Left lobe of liver (tissue), 2 donors: ENCODE results near the gene CDHR2. TPM values are rescaled to one million over a fixed set of nuclear protein-coding genes. Genes with fewer than 3 reads are reported as not detected.
A peak's percentile ranks its signal among the peaks of the same experiment; 100 is the strongest.

Experiments
- ATAC-seq: fragments of 200-7000 bp; cut with Tn5 transposase; one replicate; pipeline ENCODE4 v1.9.1; 2020; ENCODE audit warnings: mild to moderate bottlenecking, moderate library complexity
- DNase-seq: peaks from one replicate; pipeline ENCODE4 v3.0.0-alpha.2; 2020; ENCODE audit warnings: low spot score
- total RNA-seq: library from RNA; stranded (reverse); gene quantifications from one replicate; pipeline ENCODE4 v1.2.1, GENCODE V29; 2021
- donor health status: DM: no; HTN: no; CAD: no; lungs with moderate emphysema.
- donor health status: DM: no; HTN: yes; CAD: no.

CDHR2 gene
- total RNA-seq, 1 donor from 2014 or later: 87.3 TPM

- ATAC-seq (no peak), DNase-seq (no peak)
These were observed 21.6 kb upstream of the CDHR2 start for GRCh38 chr5:176527246-176528222.

GRCh38 chr5:176528301-176528700 lies 20.8 kb upstream of the CDHR2 start:
- DNase-seq (no peak), ATAC-seq (no peak)

- DNase-seq: no peak
These were observed 20.4 kb upstream of the CDHR2 start for GRCh38 chr5:176528761-176529115.

GRCh38 chr5:176529116-176529740 lies 19.9 kb upstream of the CDHR2 start:
- DNase-seq (no peak), ATAC-seq (no peak)

More at GRCh38 chr5:176528761-176529115, 20.4 kb upstream of the CDHR2 start:
- no peak for ATAC-seq

- ATAC-seq (no peak), DNase-seq (no peak)
These were observed 19.4 kb upstream of the CDHR2 start for GRCh38 chr5:176529741-176530141.

GRCh38 chr5:176530393-176530982 lies 18.7 kb upstream of the CDHR2 start:
- ATAC-seq: no peak
- no peak for DNase-seq

- DNase-seq (no peak), ATAC-seq (no peak)
These were observed 17.9 kb upstream of the CDHR2 start for GRCh38 chr5:176530983-176531901.

GRCh38 chr5:176531902-176532493 lies 17.1 kb upstream of the CDHR2 start:
- DNase-seq (no peak), ATAC-seq (no peak)

- ATAC-seq (no peak), DNase-seq (no peak)
These were observed 16.3 kb upstream of the CDHR2 start for GRCh38 chr5:176532795-176533194.

- peak; percentile 57 for DNase-seq
- no peak for ATAC-seq
These were observed 15.8 kb upstream of the CDHR2 start for GRCh38 chr5:176533390-176533789.

GRCh38 chr5:176533894-176534611 lies 15.1 kb upstream of the CDHR2 start:
- DNase-seq: peak; percentile 87
- ATAC-seq: peak; percentile 45

- ATAC-seq: peak; percentile 15
- DNase-seq: peak; percentile 82
These were observed 14.5 kb upstream of the CDHR2 start for GRCh38 chr5:176534640-176535039.

GRCh38 chr5:176535101-176535663 lies 14.0 kb upstream of the CDHR2 start:
- peak; percentile 48 for DNase-seq

GRCh38 chr5:176535664-176536131 lies 13.4 kb upstream of the CDHR2 start:
- peak; percentile 46 for DNase-seq

More at GRCh38 chr5:176535101-176535663, 14.0 kb upstream of the CDHR2 start:
- ATAC-seq: no peak

GRCh38 chr5:176536132-176536901 lies 12.8 kb upstream of the CDHR2 start:
- peak; percentile 75 for DNase-seq
- ATAC-seq: peak; percentile 27

More at GRCh38 chr5:176535664-176536131, 13.4 kb upstream of the CDHR2 start:
- ATAC-seq: no peak

- ATAC-seq (peak; percentile 78), DNase-seq (peak; percentile 98)
These were observed 12.1 kb upstream of the CDHR2 start, which contains the start of gene RNF44 for GRCh38 chr5:176536902-176537553. Gene RNF44, minus strand, starts transcription at chr5:176537402. Its CDS starts 4,930 bp downstream, at chr5:176532472.

- DNase-seq (peak; percentile 99), ATAC-seq (peak; percentile 75)
These were observed 11.4 kb upstream of the CDHR2 start for GRCh38 chr5:176537554-176538229.
